Right lobe of liver (tissue), 6 donors: ENCODE data around the gene SLC5A11. TPM values are rescaled to one million over a fixed set of nuclear protein-coding genes. Genes with fewer than 3 reads are reported as not detected.

Experiments
- ATAC-seq, 4 donors: fragments of 200-7000 bp; cut with Tn5 transposase; one replicate each; pipeline ENCODE4 v1.9.1; 2020; ENCODE audit warnings: mild to moderate bottlenecking in 4 of 4, moderate library complexity in 4 of 4
- DNase-seq, 3 donors: peaks; one replicate each; pipeline ENCODE4 v3.0.0-alpha.2; 2020
- H3K27ac ChIP-seq, 3 donors: fragments of 200-600 bp; one replicate each; pipeline ENCODE4 v1.8.0; 2022
- H3K27me3 ChIP-seq, 2 donors: fragments of 200-600 bp; one replicate each; pipeline ENCODE4 v1.8.0; 2022
- H3K36me3 ChIP-seq, 4 donors: fragments of 200-600 bp; sonication (generic) in 1 of 4; one replicate each; pipeline versions ENCODE4 v1.5.1 to v1.8.0; 2017 to 2022; ENCODE audit warnings: control low read depth in 1 of 4
- H3K4me1 ChIP-seq, 4 donors: fragments of 200-600 bp; sonication (generic) in 1 of 4; one replicate each; pipeline versions ENCODE4 v1.5.1 to v1.8.0; 2017 to 2022; ENCODE audit warnings: control low read depth in 1 of 4
- H3K4me3 ChIP-seq, 3 donors: fragments of 200-600 bp; one replicate each; pipeline ENCODE4 v1.8.0; 2022
- H3K9me3 ChIP-seq, 4 donors: fragments of 200-600 bp; sonication (generic) in 1 of 4; one replicate each; pipeline versions ENCODE4 v1.5.1 to v1.8.0; 2017 to 2022; ENCODE audit warnings: control low read depth in 1 of 4
- CTCF ChIP-seq, 4 donors: fragments of 200-600 bp in 3 of 4; fragments of 450-650 bp in 1 of 4; IDR thresholded peaks; one replicate each; pipeline versions ENCODE4 v1.5.1 to v1.8.0; 2016 to 2022; ENCODE audit warnings: antibody characterized with exemption in 4 of 4, mild to moderate bottlenecking in 2 of 4
- POLR2A ChIP-seq: fragments of 450-650 bp; IDR thresholded peaks from one replicate; pipeline ENCODE4 v1.6.1; 2017; ENCODE audit warnings: antibody characterized with exemption, mild to moderate bottlenecking
- WGBS: methylation state at CpG from one replicate; pipeline ENCODE4 v1.1.6; 2018; ENCODE audit warnings: low coverage, low lambda C conversion rate; ENCODE audit not compliant: insufficient coverage; ENCODE audit errors: missing lambda C conversion rate; 5-methylcytosine and 5-hydroxymethylcytosine counted together
- intact Hi-C, 2 donors: fragments of 100-400 bp; cut with DNase I; formaldehyde crosslinking; loops; one replicate each; pipeline versions ENCODE4 v1.11.2 to v1.14.1; 2022
- total RNA-seq, 6 experiments: library from RNA; depleted of rRNA in 2 of 6; stranded (reverse); fragments of >200 nt in 2 of 6; fragmentation: NEBNext Ultra II Directional in 3 of 6; extraction: Animal tissue kit (Norgen Biotek cat#: 25700) in 3 of 6; gene quantifications; one replicate each; pipeline versions ENCODE4 v1.1.0 to v1.2.4, GENCODE V29; 2016 to 2023
- donor health status: DM: no; HTN: yes; CAD: no.
- donor health status: DM: no; HTN: no; CAD: no.
- donor health status: DM: no; HTN: no; CAD: no.
- donor health status: DM: no; HTN: yes; CAD: no.
- donor health status: DM: no; HTN: yes; CAD: no.

SLC5A11 gene
- total RNA-seq, 6 experiments from 2014 or later: 0.43 to 1.6 (median 1.2) TPM

GRCh38 chr16:24858219-24859041, 12.7 kb downstream of the SLC5A11 start:
- 33% methylated on average over 9 of the region's 9 CpGs for WGBS
- TF ChIP-seq POLR2A (no peak), CTCF (IDR thresholded peaks at IDR 0.05) (no peak)
- no peak overlapping the region for H3K4me3 ChIP-seq
- intact Hi-C loops: no loop called here
- peak; percentile 58 to 78 (median 70) for ATAC-seq
- peak in 1 of 3 donors; percentile 56 for DNase-seq
- H3K27me3 ChIP-seq: no peaks in the 10 kb centered on the region
- H3K27ac ChIP-seq: no peak overlapping the region
- H3K36me3 ChIP-seq: no peaks in the 10 kb centered on the region
- no peaks in the 10 kb centered on the region for H3K9me3 ChIP-seq
- peaks cover 0 to 10% (median 0%) of the 10 kb centered on the region in 4 donors for H3K4me1 ChIP-seq

- 93% methylated on average over 1 of the region's 1 CpG for WGBS
- intact Hi-C loops: no loop called here
- no peak for ATAC-seq
Measured at GRCh38 chr16:24861461-24861860, 15.7 kb downstream of the SLC5A11 start.

GRCh38 chr16:24863582-24864437, 18.0 kb downstream of the SLC5A11 start:
- peaks cover 0 to 10% (median 0%) of the 10 kb centered on the region in 4 donors for H3K4me1 ChIP-seq
- ATAC-seq (peak in 3 of 4 donors; percentile 52 to 94 (median 71)), DNase-seq (no peak)
- H3K9me3 ChIP-seq: no peaks in the 10 kb centered on the region
- TF ChIP-seq POLR2A (no peak), CTCF (IDR thresholded peaks at IDR 0.05) (no peak)
- H3K27ac ChIP-seq: no peak overlapping the region
- no peak overlapping the region for H3K4me3 ChIP-seq
- intact Hi-C loops: no loop called here
- H3K36me3 ChIP-seq: no peaks in the 10 kb centered on the region
- WGBS: 50% methylated on average over 3 of the region's 3 CpGs
- H3K27me3 ChIP-seq: no peaks in the 10 kb centered on the region

More at GRCh38 chr16:24861461-24861860, 15.7 kb downstream of the SLC5A11 start:
- Histone ChIP-seq H3K9me3 (no peaks in the 10 kb centered on the region), H3K27ac (no peak overlapping the region), H3K4me1 (peaks cover 0 to 10% (median 0%) of the 10 kb centered on the region in 4 donors), H3K4me3 (no peak overlapping the region), H3K36me3 (no peaks in the 10 kb centered on the region), H3K27me3 (no peaks in the 10 kb centered on the region)
- no peak for TF ChIP-seq POLR2A
- no peak for TF ChIP-seq CTCF (IDR thresholded peaks at IDR 0.05)
- no peak for DNase-seq

- Histone ChIP-seq H3K36me3 (no peaks in the 10 kb centered on the region), H3K4me1 (no peaks in the 10 kb centered on the region), H3K9me3 (no peaks in the 10 kb centered on the region), H3K27ac (no peak overlapping the region), H3K27me3 (no peaks in the 10 kb centered on the region), H3K4me3 (no peak overlapping the region)
- intact Hi-C loops: no loop called here
- ATAC-seq: no peak
- TF ChIP-seq POLR2A (no peak), CTCF (IDR thresholded peaks at IDR 0.05) (no peak)
- DNase-seq: no peak
- 83% methylated on average over 6 of the region's 8 CpGs for WGBS
Measured at GRCh38 chr16:24869033-24869432, 23.3 kb downstream of the SLC5A11 start.
